ENCODE results near the gene CCSAP.

GRCh38 chr1:229340496-229340895, 2.4 kb downstream of the CCSAP start:
- TF ChIP-seq SMC3 (IDR thresholded peaks at IDR 0.05; ENCODE audit: borderline replicate concordance, low read length) (no peak), SUZ12 (IDR thresholded peaks at IDR 0.05; ENCODE audit: unreplicated experiment) (no peak), ETV6 (conservative IDR thresholded peaks at IDR 0.05 in 1 of 2, IDR thresholded peaks at IDR 0.05 in 1 of 2; ENCODE audit: borderline replicate concordance in 1 of 2, low read depth in 1 of 2) (no peak), MEF2B (IDR thresholded peaks at IDR 0.05; ENCODE audit: partially characterized antibody, poor library complexity, severe bottlenecking) (no peak), CTCF (IDR thresholded peaks at IDR 0.05 in 2 of 3, conservative IDR thresholded peaks at IDR 0.05 in 1 of 3; ENCODE audit: control insufficient read depth in 2 of 3, extremely low read depth in 1 of 3, insufficient read depth in 1 of 3, low read depth in 3 of 3, low read length in 3 of 3) (no peak)

Data from GM12878 (cell line).